ENCODE data around the gene TXNIP. TPM values are rescaled to one million over a fixed set of nuclear protein-coding genes. Genes with fewer than 3 reads are reported as not detected.
A peak's percentile ranks its signal among the peaks of the same experiment; 100 is the strongest.

The TXNIP gene
- total RNA-seq, 2 experiments from 2014 or later = 190 to 195 TPM

- H3K9me3 Mint-ChIP-seq (ENCODE audit: insufficient read depth) = no peaks in the 10 kb centered on the region
- DNase-seq = no peak
- H3K27ac Mint-ChIP-seq = peak overlapping the region; percentile 67
- ChIA-PET CTCF (interaction anchor here (1.0 to 1.6 kb wide), 4 partner anchors 13 to 50 kb away, joined by 3 to 5 read pairs (median 4); no protein-coding TSS in a partner anchor), POLR2A (interaction anchor here (0.7 to 6.1 kb wide), 2 partner anchors 9 to 11 kb away, joined by 3 to 55 read pairs; partner anchors contain the start of gene TXNIP)
- no peaks in the 10 kb centered on the region for H3K36me3 Mint-ChIP-seq (ENCODE audit: low read depth)
- H3K4me3 Mint-ChIP-seq = no peak overlapping the region
- H3K27me3 Mint-ChIP-seq (ENCODE audit: low read depth) = no peaks in the 10 kb centered on the region
- H3K4me1 Mint-ChIP-seq (ENCODE audit: low read depth) = peaks cover 47% of the 10 kb centered on the region
- ATAC-seq = no peak
Measured at GRCh38 chr1:145985129-145985501, 11.3 kb downstream of the TXNIP start.

GRCh38 chr1:145983960-145984830 is 12.2 kb downstream of the TXNIP start:
- Mint-ChIP-seq H3K36me3 (ENCODE audit: low read depth) (no peaks in the 10 kb centered on the region), H3K4me1 (ENCODE audit: low read depth) (peaks cover 47% of the 10 kb centered on the region), H3K4me3 (no peak overlapping the region), H3K9me3 (ENCODE audit: insufficient read depth) (no peaks in the 10 kb centered on the region), H3K27me3 (ENCODE audit: low read depth) (no peaks in the 10 kb centered on the region), H3K27ac (peak overlapping the region; percentile 67)
- POLR2A ChIA-PET = interaction anchor here (1.4 to 6.1 kb wide), 2 partner anchors 9 to 12 kb away, joined by 12 to 55 read pairs; partner anchors contain the start of gene TXNIP
- peak; percentile 46 for DNase-seq
- CTCF ChIA-PET = interaction anchor here (1.0 to 1.6 kb wide), 4 partner anchors 14 to 139 kb away, joined by 3 to 5 read pairs (median 4); no protein-coding TSS in a partner anchor
- ATAC-seq = no peak

DNA sequence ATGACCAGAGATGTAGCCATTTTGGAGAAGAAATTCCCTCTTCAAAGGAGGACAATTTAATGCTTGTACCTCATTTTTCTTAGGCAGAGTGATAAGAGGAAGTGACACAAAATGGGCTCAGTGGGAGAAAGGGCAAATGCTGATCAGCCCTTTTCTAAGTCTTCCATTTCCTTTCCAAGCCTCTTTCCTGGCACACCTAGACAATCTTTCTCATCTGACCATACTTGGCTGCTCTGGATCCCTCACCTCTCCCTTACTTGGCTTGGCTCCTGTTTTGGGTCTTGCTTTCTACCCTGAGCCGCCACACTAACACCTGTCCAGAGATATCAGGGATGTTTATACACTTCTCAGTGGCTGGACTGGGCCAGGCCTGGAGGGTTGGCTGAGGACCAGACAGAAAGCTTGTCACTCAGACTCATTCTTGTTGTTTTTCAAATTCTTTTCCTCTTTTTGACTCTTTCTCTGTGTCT is 13.1 kb downstream of the TXNIP start:
- Mint-ChIP-seq H3K36me3 (ENCODE audit: low read depth) (no peaks in the 10 kb centered on the region), H3K27ac (peak overlapping the region; percentile 7), H3K27me3 (ENCODE audit: low read depth) (no peaks in the 10 kb centered on the region), H3K4me1 (ENCODE audit: low read depth) (peaks cover 39% of the 10 kb centered on the region), H3K4me3 (no peak overlapping the region), H3K9me3 (ENCODE audit: insufficient read depth) (no peaks in the 10 kb centered on the region)
- ChIA-PET CTCF (interaction anchor here (8.7 kb wide), 1 partner anchor 10 kb away, joined by 235 read pairs; the partner anchor contains the start of gene TXNIP), POLR2A (interaction anchor here (1.4 to 8.1 kb wide), 2 partner anchors 10 kb away, joined by 12 to 373 read pairs; partner anchors contain the start of gene TXNIP)
- no peak for DNase-seq
- ATAC-seq = no peak

GRCh38 chr1:145982010-145982723 is 14.2 kb downstream of the TXNIP start:
- POLR2A ChIA-PET = interaction anchor here (6.4 to 8.1 kb wide), 2 partner anchors 11 to 18 kb away, joined by 58 to 373 read pairs; partner anchors contain the start of genes ANKRD34A, POLR3GL and TXNIP
- DNase-seq (no peak), ATAC-seq (no peak)
- no peak overlapping the region for H3K4me3 Mint-ChIP-seq
- H3K27ac Mint-ChIP-seq = peak overlapping the region; percentile 26
- peaks cover 3% of the 10 kb centered on the region for H3K36me3 Mint-ChIP-seq (ENCODE audit: low read depth)
- no peaks in the 10 kb centered on the region for H3K27me3 Mint-ChIP-seq (ENCODE audit: low read depth)
- H3K9me3 Mint-ChIP-seq (ENCODE audit: insufficient read depth) = no peaks in the 10 kb centered on the region
- CTCF ChIA-PET = interaction anchor here (0.8 to 8.7 kb wide), 4 partner anchors 11 to 57 kb away, joined by 3 to 269 read pairs (median 120); partner anchors contain the start of genes RBM8A and TXNIP
- H3K4me1 Mint-ChIP-seq (ENCODE audit: low read depth) = peaks cover 33% of the 10 kb centered on the region

- H3K27me3 Mint-ChIP-seq (ENCODE audit: low read depth) = no peaks in the 10 kb centered on the region
- no peak overlapping the region for H3K27ac Mint-ChIP-seq
- no peak for DNase-seq
- H3K4me3 Mint-ChIP-seq = no peak overlapping the region
- peaks cover 3% of the 10 kb centered on the region for H3K36me3 Mint-ChIP-seq (ENCODE audit: low read depth)
- ATAC-seq = no peak
- CTCF ChIA-PET = interaction anchor here (1.3 to 8.7 kb wide), 10 partner anchors 13 to 134 kb away, joined by 3 to 269 read pairs (median 44); partner anchors contain the start of genes ANKRD34A, LIX1L, NUDT17 and POLR3GL
- no peaks in the 10 kb centered on the region for H3K9me3 Mint-ChIP-seq (ENCODE audit: insufficient read depth)
- POLR2A ChIA-PET = interaction anchor here (0.6 to 8.1 kb wide), 10 partner anchors 12 to 71 kb away, joined by 4 to 373 read pairs (median 19); partner anchors contain the start of genes ANKRD34A, LIX1L, PEX11B and POLR3GL
- H3K4me1 Mint-ChIP-seq (ENCODE audit: low read depth) = peaks cover 27% of the 10 kb centered on the region
Measured at GRCh38 chr1:145980457-145980994, 15.9 kb downstream of the TXNIP start.

DNA sequence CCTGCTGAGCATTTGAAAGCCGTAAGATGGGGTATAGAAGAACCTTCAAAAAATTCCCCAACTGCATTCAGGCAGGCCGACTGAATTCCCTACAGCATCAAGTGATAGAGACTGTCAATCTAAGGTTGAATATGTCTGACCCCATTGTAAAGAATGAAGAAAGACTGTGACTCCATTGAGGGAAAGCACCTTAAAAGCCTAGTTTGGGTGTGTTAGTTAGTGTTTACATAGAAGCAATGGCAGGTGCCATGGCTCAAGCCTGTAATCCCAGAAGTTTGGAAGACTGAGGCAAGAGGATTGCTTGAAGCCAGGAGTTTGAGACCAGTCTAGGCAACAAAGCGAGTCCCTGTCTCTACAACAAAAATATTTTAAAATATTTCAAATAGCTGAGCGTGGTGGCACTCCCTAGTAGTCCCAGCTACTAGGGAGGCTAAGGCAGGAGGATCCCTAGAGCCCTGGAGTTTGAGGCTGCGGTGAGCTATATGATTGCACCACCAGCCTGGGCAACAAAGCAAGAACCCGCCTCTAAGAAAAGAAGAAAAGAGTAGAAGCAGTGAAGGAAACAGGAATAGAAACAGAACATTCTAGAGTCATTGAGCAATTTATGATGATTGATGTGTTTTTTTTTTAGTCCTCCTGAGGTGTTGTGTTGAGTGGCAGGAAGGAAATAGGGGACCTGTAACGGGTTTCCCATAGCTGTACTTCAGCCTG is 16.5 kb downstream of the TXNIP start:
- peaks cover 3% of the 10 kb centered on the region for H3K36me3 Mint-ChIP-seq (ENCODE audit: low read depth)
- no peak for DNase-seq
- ChIA-PET POLR2A (interaction anchor here (0.9 to 8.1 kb wide), 11 partner anchors 13 to 72 kb away, joined by 3 to 373 read pairs (median 13); partner anchors contain the start of genes ANKRD34A, LIX1L, PEX11B and POLR3GL), CTCF (interaction anchor here (1.3 to 8.7 kb wide), 14 partner anchors 12 to 134 kb away, joined by 3 to 269 read pairs (median 34); partner anchors contain the start of genes ANKRD34A, LIX1L, NUDT17 and PIAS3)
- peaks cover 21% of the 10 kb centered on the region for H3K4me1 Mint-ChIP-seq (ENCODE audit: low read depth)
- H3K27ac Mint-ChIP-seq = no peak overlapping the region
- H3K9me3 Mint-ChIP-seq (ENCODE audit: insufficient read depth) = no peaks in the 10 kb centered on the region
- no peak overlapping the region for H3K4me3 Mint-ChIP-seq
- peak; percentile 20 for ATAC-seq
- H3K27me3 Mint-ChIP-seq (ENCODE audit: low read depth) = no peaks in the 10 kb centered on the region

- Mint-ChIP-seq H3K4me3 (no peak overlapping the region), H3K27me3 (ENCODE audit: low read depth) (no peaks in the 10 kb centered on the region), H3K36me3 (ENCODE audit: low read depth) (peaks cover 4% of the 10 kb centered on the region), H3K9me3 (ENCODE audit: insufficient read depth) (no peaks in the 10 kb centered on the region), H3K27ac (no peak overlapping the region), H3K4me1 (ENCODE audit: low read depth) (peaks cover 16% of the 10 kb centered on the region)
- ChIA-PET CTCF (interaction anchor here (0.7 to 8.7 kb wide), 17 partner anchors 11 to 133 kb away, joined by 3 to 269 read pairs (median 25); partner anchors contain the start of genes ANKRD34A, ITGA10, LIX1L and NUDT17), POLR2A (interaction anchor here (0.9 to 8.1 kb wide), 12 partner anchors 14 to 134 kb away, joined by 3 to 373 read pairs (median 12); partner anchors contain the start of genes ANKRD34A, LIX1L, NUDT17 and PEX11B)
- DNase-seq (peak; percentile 93), ATAC-seq (peak; percentile 89)
Measured at GRCh38 chr1:145978854-145979745, 17.3 kb downstream of the TXNIP start.

- H3K4me3 Mint-ChIP-seq = no peak overlapping the region
- H3K4me1 Mint-ChIP-seq (ENCODE audit: low read depth) = peaks cover 11% of the 10 kb centered on the region
- H3K27me3 Mint-ChIP-seq (ENCODE audit: low read depth) = no peaks in the 10 kb centered on the region
- peaks cover 5% of the 10 kb centered on the region for H3K36me3 Mint-ChIP-seq (ENCODE audit: low read depth)
- no peaks in the 10 kb centered on the region for H3K9me3 Mint-ChIP-seq (ENCODE audit: insufficient read depth)
- no peak for DNase-seq
- CTCF ChIA-PET = interaction anchor here (1.2 to 8.7 kb wide), 17 partner anchors 10 to 132 kb away, joined by 3 to 269 read pairs (median 25); partner anchors contain the start of genes ANKRD34A, ITGA10, LIX1L and NUDT17
- no peak overlapping the region for H3K27ac Mint-ChIP-seq
- POLR2A ChIA-PET = interaction anchor here (1.1 to 8.1 kb wide), 10 partner anchors 14 to 133 kb away, joined by 3 to 373 read pairs (median 19); partner anchors contain the start of genes ANKRD34A, LIX1L, NUDT17 and POLR3GL
- no peak for ATAC-seq
Measured at GRCh38 chr1:145978471-145978853, 17.9 kb downstream of the TXNIP start.

All from activated CD8-positive, alpha-beta T cell treated with anti-CD3 and anti-CD28 coated beads, Interleukin-2, amount 10 ng/mL, durations not matched to agents 7 days and 5 days (primary cell).